Right lung (tissue), 5 donors: ENCODE data around the gene GALNT18. TPM values are rescaled to one million over a fixed set of nuclear protein-coding genes. Genes with fewer than 3 reads are reported as not detected.
"Not testable (repeated sequence)": the region's sequence is repeated elsewhere in the genome, so short reads cannot be mapped to it uniquely, and the experiment has no call there.

ENCODE experiments used
- DNase-seq, 2 donors: peaks; one replicate each; pipeline ENCODE4 v3.0.0-alpha.2; 2013
- polyA plus RNA-seq, 5 donors: library from polyadenylated mRNA; unstranded; fragments of 120-200 nt; gene quantifications; one replicate each; pipeline versions ENCODE4 v1.2.1 to v1.2.3, GENCODE V29; 2013; ENCODE audit warnings: inconsistent platforms in 1 of 5, low replicate concordance in 1 of 5; ENCODE audit not compliant: insufficient read length in 5 of 5, insufficient read depth in 1 of 5

GALNT18 gene
- polyA plus RNA-seq, 5 donors, result 18.0 to 26.8 (median 20.7) TPM

DNA sequence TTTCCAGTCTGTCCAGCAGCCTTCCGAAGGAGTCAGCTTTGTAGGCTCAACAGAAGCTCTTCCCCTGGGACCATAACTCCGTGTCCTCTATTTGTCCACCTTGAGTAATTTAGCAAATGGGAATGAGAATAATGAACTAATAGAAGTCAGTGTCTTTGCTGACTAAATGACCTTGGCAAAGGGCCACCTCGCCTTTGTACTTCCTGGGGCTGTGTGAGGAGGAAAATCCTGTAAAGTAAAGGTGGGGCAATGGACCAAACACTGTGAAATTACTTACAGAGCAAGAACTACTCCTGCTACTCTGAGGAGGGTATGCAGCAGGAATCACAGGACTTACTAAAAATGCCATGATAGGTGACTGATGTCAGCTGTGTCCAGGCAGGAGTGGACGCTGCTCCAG lies 232.6 kb downstream of the GALNT18 start:
- DNase-seq, result no peak

DNA sequence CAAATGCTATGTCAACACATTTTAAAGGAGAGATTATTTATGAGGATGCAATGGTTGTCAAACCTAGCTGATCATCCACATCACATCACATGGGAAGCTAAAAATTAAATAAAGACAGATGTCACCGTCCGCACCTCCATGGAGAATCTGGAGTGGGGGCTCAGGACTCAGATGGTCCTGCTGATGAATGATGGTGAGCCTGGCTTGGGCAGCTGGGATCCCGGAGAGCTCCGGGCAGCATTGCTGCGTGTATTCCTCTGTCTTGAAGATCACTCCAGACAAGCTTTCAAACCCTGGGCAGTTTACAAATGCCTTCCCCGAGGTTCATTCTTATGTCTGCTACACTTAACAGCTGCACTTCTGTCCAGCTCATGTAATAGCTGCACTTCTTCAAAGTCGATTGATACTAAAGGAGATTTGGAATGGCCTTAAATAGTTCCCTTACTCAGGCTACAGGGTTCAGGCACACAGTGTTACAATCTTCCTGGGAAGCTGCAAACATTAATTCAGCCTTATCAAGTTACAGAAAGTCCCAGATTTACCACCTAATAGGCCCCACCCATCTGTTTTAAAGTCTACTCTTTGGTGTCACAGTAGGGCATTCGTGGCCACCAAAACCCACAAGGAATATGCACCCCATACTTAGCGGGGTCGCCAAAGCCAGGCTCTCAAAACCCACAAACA lies 234.0 kb downstream of the GALNT18 start:
- DNase-seq, result no peak

DNA sequence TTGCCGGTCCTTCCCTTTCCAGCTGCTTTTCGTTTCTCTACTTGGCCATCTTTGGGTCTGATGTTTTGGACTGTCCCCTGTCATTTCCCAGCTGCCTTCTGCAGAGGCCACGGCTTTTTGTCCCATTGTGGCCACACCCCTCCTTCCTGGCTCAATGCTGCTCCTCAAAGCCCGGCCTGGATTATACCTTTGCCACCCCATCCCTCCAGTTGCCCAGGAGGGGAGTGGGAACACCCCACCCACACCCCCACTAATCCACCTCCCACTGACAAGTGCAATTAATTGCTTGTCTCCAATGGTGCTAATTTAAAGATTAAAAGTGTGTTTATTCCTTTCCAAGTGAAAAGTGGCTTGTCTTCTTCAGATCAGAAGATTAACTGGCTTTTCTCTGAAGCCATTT lies 234.6 kb downstream of the GALNT18 start:
- DNase-seq, result no peak

DNA sequence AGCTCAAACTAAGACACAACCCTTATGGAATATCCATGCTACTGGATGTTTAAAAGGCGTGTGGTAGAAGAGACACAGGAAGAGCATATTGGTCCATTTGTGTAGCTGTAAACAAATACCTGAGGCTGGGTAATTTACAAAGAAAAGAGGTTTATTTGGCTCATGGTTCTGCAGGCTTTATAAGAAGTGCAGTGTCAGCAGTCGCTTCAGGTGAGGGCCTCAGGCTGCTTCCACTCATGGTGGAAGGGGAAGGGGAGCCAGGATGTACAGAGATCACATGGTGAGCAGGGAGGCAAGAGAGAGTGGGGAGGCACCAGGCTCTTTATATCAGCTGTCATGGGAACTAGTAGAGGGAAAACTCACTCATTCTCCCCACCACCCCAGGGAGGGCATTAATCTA lies 237.0 kb downstream of the GALNT18 start:
- DNase-seq, result no peak

DNA sequence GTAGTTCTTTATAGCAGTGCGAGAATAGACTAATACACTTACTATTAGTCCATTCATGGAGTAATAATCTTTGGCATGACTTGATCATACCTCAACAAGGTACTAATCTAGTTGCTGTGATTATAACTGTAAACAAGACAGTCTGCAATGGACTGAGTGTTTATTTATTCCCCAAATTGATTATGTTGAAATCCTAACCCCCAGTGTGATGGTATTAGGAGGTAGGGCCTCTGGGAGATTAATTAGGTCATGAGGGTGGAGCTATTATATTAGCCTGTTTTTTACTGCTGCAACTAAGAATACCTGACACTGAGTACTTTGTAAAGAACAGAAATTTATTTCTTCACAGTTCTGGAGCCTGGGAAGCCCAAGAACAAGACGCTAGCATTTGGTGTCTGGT lies 237.8 kb downstream of the GALNT18 start:
- no peak for DNase-seq

DNA sequence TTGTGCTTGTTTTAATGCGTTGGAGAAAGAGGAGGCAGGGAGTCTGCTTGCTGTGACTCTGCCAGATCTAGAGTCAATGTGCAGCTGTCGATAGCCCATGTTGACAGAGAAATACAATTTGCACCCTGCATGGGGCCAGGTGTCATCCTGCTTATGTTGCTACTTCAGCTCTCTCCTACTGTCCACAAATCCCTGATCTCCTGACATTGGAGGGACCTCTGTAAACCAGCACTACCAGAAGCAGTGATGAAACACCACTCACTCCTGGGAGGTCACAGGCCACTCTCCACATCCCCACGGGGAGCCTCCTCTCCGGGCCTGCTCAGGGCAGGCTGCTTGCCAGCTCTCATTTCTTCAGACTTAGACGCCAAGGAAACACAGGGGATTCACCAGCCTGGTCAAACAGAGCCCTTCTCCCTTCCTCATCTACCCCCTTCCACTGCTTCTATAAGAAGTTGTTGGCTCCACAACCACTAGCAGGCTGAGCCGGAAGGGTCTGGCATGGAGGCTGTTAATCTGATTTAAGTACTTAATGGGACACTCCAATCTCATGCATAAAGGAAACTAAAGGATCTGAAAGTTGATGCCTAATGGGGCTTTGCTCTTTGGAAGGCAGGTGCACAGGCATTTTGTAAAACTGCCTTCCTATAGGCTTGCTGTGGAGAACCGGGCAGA lies 238.8 kb downstream of the GALNT18 start:
- DNase-seq, result no peak

DNA sequence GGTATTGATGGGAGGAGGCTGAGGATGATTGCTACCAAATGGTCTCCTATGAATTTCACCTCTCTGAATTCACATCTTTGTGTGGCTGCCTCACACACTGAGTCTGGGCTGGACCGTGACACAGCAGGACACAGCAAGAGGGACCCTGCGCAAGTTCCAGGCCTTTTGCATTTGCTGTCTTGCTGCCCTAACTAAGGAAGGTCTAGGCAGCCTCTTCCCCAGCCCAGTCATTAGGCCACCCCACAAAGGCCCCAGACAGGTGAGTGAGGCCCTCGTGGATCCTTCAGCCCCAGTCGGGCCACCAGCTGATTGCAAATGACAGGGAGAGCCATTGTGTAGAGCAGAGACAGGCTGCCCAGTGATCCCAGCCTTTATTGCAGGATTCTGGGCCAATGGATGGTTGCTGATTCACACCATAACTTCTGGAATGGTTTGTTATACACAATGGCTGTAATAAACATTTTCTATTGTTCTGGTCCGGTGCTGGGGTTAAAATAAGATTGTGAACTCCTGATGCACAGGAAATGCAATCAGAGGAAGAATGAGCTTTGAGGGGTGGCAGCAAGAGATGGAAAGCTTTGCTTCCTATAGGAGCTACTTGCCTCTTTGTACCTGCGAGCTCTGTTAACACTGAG lies 240.2 kb downstream of the GALNT18 start:
- no peak for DNase-seq

DNA sequence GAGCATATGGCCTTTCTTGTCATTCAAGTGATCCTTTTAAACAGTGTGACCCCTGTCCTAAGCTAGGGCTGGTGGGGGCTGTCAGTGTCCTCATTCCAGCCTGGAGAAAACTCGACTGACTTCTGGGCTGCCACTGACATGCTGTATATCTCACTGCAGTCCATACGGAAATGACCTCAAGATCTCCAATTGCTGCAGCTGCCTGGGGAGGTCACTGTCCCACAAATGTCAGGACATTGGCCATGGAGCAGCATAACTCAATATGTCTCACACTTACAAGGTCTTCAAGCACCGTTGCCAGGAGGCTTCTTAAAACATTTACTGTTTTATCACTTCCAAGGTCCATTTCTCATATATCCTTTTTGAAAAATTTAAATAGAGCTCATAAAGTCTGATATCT lies 240.9 kb downstream of the GALNT18 start:
- no peak for DNase-seq

DNA sequence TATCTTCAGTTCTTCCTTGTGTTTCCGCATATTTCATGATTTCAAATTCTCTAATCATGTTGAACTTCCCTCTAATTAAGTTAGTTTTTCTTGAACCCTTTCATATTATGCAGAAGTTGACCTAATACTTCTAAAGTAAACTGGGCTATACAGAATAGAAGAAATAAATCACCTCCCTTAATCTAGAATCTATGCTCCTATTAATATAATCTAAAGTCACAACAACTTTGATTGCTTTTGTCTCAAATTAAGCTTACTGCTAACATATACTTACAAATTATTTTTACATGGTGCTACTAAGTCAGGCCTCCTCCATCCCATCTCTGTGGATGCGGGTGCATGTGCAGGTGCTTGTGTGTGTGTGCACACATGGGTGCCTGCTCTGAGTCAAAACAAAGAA lies 241.5 kb downstream of the GALNT18 start:
- no peak for DNase-seq

DNA sequence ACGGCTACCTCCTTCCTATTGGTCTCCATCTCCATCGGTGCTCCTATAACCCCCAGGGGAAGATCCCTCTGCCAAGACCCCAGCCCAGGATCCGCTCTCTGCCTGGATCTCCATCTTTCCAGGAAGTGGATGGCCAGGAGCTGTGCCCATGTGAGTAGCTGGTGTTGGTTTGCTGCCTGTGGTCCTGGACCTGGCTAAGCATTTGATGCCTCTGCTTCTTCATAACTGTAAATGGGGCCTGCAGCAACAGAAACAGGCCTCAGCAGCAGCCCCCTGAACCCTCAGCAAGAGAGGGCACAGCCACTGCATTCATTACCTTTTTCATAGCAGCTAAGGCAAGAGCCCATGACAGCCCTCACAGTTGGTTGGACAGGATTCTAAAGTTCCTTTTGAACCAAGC lies 242.1 kb downstream of the GALNT18 start:
- DNase-seq, result no peak

DNA sequence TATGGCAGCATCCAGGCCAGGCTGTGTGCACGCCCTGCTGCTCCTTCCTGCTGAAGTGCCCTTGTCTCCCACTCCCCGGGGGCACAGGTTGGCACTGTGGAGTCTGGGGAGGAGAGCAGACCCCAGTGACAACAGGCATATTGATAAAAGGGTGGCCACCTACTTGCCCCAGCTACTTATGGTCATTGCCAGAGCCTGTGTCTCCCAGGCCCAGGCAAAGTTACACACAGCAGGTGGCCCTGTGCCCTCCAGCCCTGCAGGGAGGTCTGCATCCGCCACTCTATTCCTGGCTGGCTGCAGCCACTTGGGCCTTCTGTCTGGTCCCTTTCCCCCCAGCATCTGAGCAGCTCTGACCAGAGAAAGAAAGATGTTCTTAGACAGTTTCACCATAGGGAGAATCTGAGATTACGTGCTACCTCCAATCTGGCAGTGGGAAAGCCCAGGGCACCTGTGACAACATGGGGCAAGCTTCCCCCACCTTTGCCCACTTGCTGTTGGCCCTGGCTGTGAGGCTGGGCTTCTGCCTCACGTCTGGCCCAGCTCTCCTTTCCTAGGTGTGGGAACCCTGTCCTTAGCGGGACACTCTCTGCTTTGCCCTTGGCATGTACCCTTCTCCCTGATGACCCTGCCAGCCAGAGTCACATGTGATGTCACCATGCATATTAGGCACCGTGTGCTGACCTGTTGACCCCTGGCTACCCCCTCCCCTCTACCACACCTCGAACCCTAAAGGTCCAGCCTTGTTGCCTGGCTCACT lies 243.4 kb downstream of the GALNT18 start:
- DNase-seq, result no peak

DNA sequence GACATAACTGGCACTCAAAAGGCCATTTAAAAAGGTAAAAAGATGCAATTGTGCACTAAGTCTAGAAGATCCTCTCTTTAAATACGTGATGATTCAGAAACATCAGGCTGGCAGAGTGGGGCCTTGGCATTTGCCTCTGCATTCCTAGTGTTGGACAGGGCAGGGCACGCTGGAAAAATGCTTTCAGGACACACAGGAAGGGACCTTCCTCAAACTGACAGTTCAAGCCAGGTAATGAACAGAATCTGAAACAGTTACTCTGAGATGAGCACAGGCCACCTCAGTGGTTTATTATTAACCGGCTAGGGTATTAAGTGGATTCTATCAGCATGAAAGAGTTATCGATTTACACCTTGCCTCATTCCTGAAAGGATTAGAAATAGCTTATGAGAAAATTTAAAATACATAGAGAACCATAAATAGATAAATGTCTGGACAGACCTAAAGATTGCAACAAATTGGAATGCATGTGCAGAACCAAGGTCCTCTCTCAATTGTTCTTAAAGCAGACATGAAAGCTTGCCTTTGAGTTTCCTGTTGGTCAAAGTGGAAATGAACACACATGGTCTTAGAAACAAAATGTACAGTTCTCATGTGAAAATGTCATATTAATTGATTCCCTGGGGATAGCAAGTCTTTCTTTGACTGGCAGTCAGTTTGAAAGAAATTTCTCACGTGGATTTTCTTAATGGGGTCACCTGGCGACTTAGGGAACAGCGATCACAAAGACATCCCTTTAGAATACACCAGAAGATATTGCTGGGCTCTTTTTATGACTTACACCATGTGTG lies 247.3 kb downstream of the GALNT18 start:
- no peak for DNase-seq

DNA sequence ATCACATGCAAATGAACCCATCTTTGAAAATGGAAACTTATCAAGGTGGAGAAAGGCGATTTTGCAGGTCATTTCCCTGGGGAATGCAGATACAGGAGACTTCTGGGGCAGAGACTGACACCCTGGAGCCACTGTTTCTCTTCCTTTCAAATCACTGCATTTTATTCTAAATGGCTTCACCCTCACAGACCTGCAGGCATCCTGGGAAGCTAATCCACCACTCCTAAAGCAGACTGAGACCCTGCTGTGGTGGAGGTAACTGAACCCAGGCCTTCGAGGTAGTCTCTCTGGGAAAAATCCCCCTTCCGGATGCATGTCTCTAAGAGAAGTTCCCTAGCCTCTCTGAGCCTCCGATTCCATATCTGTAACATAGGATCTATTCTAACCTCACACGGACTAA lies 247.9 kb downstream of the GALNT18 start:
- DNase-seq, result no peak

DNA sequence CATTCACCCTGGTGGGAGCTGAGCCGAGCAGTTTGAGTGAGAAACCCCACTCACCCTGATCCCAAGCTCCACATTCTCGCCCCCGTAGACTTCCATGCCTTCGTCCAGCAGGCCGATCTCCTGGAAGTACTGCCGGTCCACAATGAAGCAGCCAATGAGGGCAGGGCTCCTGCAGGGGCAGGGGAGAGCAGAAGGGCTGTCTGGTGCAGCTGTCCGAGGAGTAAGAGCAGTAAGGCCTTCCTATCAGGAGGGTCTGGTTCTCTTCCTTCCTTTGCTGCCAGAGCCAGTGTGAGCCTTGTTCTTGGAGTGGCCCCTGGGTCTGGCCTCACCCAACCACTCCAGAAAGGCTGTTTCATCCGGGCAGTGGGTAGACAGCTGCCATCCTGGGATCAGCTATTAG lies 249.3 kb downstream of the GALNT18 start:
- DNase-seq, result no peak

DNA sequence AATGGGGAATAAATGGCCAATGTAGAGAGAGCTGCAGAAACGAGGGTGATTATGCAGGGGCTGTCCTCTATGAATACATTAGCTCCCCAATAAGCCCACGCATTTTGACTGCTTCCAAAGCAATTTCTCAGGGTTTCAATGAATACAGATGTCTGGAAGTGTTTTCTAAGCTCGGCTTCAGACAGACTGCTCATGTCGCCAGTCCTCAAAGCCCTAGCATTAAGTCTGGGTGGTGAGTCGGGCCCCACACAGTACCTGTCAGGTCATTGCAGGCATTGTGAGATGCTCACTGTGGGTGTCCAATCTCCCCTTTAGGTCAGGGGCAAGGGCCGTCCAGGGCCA lies 250.9 kb downstream of the GALNT18 start:
- no peak for DNase-seq

DNA sequence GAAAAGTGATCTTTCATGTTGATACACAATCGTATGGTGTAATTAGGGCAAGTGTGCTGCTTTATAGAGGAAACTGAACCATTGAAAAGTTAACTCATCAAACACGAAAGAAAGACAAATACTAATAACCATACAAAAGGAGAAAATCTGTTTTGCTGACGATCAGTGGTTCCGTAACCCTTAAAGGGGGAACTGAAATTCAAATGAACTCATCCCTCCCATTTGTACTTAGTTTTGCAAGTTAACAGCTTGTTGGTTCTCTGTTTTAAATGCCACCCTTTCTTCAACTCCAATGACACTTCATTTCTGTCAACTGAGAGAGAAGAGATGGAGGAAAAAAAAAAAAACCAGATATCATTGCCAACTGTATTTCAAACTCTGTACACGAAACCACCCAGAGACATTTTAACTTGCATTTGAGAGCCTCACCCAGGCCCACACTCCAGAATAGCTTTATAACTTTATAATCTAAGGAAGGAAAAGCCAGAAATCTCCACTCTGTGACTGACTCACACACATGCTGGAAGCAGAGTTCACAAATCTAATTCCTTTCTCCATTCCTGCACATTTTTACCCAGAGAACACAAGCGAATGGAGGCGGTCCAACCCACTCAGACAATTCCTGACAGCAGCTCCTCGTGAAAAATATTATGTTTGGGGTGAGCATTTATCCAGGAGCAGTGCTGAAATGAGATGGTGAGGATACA lies 251.4 kb downstream of the GALNT18 start:
- no peak for DNase-seq

DNA sequence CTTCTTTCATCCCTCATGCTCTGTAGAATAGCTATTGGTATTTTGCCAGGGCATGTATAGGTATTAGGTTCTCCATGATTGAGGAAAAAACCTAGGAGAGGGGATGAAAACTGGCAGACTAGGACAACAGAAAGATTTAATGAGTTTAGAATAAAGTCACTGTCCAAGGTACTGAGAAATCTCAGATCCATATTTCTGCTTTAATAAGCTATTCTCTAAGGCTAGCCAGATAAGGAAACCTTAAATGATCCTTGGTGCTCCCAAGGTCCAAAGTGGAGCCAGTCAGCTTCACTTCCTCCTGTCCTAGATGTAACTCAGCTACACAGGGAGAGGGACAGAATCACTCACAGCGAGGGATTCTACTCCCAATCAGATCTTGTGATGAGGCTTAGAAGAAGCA lies 255.0 kb downstream of the GALNT18 start:
- no peak for DNase-seq

DNA sequence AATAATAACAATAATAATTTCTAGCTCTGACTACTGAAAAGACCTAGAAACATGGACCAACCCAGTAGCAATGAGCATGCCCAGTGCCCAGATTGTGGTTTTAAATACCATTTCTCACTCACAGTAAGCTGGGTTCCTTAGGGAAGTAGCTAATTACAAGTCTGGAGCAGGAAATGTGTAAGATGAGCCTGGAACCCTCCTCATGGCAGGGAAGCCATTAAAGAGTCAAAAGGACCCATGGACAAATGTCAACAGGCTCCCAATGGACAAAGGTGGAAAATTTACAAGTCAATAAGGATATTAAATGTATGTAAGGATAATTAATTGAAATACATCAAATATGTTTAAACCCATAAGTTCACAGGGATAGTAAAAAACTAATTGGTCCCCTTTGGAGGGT lies 258.1 kb downstream of the GALNT18 start:
- no peak for DNase-seq

DNA sequence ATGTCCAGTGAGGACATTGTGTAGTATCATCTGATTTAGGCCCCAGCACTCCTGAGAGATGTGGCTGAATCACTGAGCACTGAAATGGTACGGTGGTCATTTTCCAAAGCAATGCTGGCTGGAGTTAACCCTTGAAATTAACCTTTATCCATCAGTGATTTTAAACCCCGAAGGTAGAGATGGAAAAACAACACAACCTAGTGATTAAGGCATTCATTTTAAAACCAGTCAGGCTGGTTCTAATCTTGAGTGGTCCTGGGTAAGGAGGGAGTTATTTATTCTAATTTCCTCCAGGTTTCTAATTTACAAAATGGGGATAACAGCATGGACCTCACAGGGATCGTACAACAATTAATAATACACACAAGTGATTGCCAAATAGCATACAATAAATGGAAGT lies 262.2 kb downstream of the GALNT18 start:
- DNase-seq, result no peak

DNA sequence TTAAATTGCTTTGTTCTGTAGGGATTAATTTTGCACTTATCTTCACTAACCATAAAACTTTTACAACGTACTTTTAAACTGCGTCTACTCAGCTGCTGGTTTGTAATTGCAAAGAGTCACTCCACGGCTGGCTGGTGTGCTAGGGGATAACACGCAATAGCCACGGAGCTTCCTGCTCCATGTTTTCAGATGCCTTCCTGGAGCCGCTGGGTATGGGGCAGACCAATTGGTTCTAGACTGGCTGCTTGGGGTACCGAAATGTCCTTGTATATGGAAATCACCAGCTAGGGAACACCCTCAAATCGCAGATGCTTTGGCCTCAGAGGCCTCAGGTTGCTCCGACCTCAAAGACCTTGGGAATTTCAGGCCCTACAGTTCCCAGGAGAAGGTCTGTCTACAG lies 265.0 kb downstream of the GALNT18 start:
- no peak for DNase-seq

DNA sequence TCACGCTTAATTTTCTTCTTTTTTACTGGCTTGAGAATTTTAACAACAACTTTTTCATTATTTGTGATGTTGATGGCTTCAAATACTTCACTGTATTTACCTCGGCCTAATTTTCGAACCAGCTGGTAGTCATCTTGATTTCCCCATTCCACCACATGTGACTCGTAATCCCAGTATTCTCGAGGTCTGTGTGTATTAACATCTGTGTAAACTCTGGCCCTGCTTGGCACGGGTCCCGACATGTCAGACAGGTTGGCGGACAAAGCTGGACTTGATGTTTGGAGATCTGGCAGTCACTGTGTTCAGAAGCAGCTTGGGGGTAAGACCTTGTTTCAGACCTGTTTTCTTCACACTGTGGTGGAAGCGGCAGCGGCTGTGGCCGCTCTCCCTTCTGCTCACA lies 268.9 kb downstream of the GALNT18 start, which contains the start of gene CSNK2A3:
Gene CSNK2A3, minus strand, starts transcription at position 373 of the 400 bp plus-strand sequence. Its CDS starts 131 bp downstream, at position 242.
- not testable (repeated sequence) for DNase-seq
